ENCODE measurements around the gene TMEM220.

The TMEM220 gene

DNA sequence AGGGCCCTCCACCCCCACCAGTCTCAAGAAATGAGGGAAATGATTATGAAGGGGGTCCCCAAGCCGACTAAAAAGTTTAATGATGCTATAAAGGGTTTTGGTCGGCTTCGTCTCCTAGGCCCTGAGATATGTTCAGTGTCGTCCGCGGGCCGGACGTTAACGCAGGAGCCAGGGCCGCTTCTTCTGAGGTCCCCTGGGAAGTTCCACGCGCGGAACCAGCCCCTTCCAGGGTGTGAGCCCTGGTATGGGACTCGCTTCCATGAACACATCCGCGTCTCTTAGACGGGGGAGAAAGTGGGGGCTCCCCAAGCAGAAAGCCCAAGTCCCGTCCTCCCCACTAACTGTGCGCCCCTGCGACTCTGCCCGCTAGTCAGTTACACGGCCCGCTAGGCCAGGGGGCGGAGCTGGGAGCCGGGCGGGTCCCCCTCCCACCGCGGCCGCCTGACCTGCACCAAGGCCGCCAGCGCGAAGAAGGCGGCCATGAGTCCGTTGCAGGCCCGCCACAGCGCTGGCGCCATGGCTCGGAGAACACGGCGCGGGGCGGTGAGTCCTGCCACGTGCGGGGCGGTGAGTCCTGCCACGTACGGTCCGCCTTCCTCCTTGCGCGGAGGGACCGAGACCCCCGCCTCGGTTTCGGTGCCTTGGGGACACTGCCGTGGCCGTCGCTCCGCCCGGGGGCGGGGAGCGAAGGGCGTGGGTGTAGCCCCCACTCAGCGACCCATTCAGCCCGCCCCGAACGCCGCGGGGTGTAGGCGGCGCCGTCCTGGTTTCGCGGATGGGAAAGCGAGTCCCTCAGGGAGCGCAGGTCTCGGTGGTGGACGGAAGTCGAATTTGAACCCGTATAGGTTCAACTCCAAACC is at the start of gene TMEM220:
TSS of gene TMEM220 (minus strand) at position 690 of the 860 bp plus-strand sequence. CDS start at position 518, 172 bp downstream.
- DNase-seq = no peak

DNA sequence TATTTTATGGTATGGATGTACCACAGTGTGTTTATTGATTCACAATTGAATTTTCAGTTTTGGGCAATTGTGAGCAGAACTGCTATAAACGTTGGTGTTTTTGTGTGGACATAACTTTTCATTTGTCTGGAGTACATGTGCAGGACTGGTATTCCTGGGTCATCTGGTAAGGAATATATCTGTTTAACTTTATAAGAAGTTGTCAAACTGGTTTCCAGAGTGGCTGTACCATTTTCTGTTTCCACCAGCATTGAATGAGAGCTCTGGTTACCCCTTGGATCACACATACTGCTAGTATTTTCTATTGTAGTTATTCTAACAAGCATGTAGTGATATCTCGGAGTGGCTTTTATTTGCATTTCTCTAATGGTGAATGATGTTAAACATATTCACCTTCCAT is 49.8 kb upstream of the TMEM220 start:
- no peak for DNase-seq

DNA sequence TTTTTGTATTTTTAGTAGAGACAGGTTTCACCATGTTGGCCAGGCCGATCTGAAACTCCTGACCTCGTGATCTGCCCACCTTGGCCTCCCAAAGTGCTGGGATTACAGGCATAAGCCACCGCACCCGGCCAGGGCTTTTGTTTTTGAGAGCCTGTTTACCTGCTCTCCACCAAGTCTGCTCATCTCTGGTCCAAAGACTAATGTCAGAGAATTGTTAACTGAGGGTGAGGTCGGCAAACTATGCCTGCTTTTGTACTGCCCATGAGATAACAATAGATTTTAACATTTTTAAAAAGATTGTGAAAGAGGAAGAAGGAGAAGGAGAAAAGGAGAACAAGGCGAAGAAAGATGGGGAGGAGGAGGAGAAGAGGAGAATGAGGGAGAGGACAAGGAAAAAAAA is 48.1 kb upstream of the TMEM220 start:
- DNase-seq = no peak

DNA sequence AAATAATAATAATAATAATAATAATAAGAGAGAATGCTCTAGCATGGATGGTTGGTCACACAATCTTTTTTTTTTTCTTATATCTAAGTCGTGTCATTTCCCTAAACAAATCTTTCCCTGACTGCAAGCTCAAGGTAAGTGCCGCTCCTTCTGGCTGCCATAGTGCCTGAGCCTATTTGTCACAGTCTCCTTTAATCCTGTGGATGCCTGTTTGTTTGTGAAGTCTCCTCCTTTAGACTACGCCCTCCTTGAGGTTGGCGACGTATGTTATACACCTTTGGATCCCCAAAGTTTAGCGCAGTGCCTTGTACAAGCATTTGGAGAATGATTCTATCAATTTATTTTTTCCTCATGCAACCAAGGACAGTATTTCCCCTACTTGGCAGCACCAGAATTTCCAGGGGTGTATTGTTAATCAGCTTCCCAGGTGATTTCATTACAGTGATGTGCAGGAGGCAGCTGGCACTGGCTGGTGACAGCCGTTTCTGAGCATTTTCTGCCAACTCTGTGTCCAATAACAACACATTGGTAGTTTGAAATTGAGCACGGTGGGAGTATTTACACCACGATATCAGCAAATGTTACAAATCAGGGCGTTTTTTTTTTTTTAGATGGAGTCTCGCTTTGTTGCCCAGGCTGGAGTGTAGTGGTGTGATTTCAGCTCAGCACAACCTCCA is 47.4 kb upstream of the TMEM220 start:
- DNase-seq = no peak

DNA sequence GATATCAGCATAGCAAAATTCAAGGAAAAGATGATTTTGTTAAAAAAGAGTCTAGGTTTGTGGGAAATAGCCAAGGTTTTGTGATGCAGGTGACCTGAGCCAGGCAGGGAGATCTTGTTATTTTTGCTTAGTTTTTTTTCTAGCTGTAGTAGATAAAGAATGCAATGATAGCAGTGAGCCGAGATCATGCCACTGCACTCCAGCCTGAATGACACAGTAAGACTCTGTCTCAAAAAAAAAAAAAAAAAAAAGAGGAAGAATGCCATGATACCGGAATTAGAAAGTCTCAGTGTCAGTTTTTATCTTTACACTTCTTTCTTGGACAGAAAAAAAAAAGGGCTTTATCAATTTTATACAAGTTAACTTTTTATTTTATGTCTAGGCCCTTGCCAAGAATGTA is 46.6 kb upstream of the TMEM220 start:
- DNase-seq = no peak

DNA sequence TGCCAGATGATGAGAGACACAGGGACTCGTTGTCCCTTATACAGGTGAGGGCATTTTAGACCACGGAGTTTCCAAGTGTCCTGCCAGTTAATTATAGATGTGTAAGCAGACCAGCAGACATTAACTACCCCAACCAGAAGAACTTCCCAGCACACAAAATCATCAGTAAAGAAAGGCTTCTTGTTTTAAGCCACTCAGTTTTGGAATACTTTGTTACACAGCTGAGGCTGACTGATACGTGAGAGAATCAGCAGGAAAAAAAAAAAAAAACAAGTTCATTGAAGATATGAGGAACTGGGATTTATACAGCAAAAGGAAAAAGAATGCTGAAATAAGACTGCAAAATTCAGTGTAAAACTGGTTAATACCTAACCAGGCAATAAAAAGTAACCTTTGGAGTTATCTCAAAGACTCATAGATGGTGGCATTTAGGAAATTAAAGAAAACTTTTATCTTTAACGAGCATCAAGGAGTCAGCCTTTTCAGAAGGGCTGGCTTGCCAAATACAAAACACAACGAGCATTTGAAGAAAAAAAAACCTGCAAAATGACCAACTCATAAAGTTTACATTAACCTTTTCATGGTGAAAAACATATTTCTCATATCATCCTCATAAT is 46.0 kb upstream of the TMEM220 start:
- no peak for DNase-seq

DNA sequence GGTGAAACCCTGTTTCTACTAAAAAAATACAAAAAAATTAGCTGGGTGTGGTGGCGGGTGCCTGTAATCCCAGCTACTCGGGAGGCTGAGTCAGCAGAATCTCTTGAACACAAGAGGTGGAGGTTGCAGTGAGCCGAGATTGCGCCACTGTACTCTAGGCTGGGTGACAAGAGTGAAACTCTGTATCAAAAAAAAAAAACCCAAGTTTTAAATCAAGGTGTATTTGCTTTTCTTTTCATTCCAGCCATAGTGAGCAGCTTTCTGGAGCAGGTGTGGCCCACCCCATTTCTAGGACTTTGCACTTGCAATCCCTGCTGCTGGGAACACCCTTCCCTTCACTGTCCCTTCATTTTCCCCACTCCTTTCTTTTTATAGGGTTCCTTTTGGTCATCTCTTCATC is 45.2 kb upstream of the TMEM220 start:
- DNase-seq = no peak

DNA sequence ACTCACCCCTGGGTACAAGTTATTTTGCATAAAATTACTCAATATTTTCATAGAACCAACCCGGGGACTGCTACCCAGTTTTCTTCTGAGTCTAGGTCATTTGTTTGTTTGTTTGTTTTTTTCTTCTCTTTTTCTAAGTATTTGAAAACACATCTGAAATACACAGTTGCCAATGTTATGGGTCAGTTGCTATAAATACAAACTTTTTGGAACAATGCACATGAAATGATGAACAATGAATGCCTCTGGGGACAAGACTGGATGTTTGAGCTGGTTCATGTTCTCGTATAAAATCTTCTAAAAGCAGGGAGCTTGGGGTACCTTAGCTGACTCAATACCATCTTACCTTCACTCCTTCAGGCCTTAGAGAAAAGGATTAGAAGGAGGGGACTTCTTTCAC is 43.6 kb upstream of the TMEM220 start:
- no peak for DNase-seq

DNA sequence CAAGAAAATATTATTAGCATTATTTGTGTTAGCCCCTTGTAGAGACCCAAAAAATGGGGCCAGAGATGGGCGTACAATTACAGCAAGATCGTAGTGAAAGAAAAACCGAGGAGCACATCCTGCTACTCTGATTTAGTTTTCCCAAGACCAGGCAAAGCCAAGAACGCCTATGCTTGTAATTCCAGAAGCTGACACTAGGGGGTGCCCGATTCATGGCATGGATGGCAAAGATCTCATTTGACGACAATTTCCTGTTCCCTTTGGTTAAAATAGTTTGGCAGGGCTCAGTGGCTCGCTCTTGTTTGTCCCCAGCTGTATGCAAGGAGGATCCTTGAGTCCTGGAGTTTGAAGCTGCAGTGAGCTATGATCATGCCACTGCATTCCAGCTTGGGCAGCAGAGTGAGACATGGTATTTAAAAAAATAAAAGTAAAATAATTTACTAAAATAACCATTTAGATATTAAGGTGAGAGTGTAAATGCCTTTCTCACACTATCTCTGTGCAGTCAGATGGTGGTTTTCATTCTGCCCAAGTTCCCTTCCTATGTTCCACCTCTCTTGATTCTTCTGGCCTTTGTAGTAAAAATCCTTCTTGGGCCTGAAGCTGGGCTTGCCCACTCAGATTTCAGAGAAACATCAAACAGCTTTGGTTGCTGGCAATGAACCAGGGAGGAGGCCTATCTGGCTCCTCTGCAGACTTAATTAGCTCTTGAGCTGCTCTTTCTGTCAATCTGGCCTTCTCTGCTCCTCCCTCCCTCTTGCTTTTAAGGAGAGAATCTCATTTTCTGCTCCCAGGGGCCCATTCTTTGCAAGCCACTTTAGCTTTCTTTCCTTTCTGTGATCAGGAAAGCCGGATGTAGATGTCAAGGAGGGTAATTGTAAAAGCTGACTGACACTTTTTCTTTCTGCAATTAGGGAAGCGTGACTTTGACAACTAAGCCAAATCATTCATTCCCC is 42.9 kb upstream of the TMEM220 start:
- no peak for DNase-seq

DNA sequence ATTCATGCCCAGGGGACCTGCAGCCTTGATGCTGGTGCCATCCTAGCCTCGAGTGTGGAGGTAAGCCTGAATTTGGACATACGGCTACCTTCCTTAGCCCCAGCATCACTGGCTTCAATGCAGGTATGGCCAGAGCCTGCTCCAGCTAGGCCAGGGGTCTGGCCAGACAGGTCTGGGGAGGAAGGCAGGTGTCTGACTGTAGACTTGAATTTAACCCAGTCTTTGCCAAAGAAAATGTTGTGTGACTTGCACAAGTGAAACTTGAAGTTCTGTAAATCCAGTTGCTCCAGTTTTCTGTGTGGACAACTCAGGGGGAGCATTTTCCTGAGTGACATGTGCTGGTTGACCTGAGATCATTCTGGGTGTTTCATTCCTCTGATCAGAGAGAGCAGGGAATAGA is 41.3 kb upstream of the TMEM220 start:
- no peak for DNase-seq

DNA sequence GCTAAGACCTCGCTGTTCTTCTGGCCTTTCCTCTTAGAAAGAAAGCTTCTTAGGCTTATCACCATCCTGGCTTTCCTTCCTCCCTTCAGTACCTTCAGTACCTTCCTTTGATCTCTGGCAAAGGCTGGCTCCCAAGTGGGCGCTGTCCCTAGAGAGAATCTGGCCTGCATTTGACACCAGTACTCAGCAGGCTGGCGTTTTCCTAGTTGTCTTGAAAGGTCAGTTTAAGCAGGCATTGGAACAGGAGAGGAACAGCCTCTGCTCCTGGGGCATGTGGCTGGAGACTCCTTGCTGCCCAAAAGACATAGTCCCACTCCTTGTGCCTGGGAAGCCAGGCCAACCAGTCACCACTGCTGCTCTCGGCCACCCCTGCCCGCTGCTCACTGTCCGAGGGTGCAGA is 40.0 kb upstream of the TMEM220 start:
- no peak for DNase-seq

DNA sequence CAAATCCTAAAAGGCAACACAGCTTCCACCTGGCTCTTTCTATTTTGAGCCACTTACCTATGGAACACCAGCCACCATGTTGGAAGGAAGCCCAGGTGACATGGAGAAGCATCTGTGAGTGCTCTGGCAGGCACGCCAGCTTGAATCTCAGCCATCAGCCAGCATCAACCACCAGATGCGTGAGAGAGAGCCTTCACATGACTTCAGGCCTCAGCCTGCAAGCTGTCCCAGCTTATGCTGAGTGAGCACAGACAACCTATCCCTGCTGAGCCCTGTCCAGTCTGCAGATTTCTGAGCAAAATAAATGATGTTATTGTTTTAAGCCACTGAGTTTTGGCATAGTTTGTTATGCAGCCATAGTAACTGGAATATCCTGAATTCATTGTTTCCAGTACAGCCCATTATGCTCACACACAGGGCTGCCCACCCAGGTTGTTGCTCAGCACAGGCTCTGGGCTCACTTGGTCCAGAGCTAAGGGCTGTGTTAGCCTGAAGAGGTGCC is 39.0 kb upstream of the TMEM220 start:
- no peak for DNase-seq

DNA sequence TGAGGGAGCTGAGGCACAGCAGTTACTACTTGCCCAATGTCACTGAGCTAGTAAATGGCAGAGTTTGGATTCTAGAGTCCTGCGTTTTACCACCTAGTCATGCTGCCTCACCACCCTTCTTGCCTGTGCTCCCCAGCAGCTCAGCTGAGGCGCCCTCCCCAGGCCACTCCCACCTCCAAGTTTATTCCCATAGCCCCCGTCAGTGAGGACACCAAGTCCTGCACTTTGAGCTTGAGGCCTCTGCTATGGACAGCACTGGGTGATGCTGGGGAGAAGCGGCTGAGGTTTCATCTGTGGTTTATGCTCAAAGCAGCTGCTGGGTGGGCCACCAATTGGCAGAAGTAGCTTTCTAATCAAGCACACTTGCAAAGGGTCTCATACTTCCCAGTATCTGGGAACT is 37.4 kb upstream of the TMEM220 start:
- no peak for DNase-seq

DNA sequence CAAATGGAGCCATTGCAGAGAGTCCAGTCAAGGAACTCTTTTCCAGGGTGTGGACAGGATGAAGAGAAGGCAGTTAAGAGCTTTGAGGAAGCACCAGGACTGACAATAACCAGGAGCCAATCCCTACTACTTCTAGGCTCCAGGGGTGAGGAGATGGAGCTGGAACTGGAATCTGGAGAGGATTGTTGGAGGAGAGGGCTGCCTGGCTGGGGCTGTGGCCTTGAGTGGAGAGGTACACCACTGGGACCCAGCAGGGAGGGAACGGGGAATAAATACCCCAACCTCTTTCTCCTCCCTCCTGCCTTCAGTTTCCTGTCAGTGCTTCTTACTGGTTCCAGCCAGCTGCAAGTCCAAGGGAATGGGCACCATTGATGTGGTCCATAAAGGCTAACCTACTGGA is 32.2 kb upstream of the TMEM220 start:
- no peak for DNase-seq

DNA sequence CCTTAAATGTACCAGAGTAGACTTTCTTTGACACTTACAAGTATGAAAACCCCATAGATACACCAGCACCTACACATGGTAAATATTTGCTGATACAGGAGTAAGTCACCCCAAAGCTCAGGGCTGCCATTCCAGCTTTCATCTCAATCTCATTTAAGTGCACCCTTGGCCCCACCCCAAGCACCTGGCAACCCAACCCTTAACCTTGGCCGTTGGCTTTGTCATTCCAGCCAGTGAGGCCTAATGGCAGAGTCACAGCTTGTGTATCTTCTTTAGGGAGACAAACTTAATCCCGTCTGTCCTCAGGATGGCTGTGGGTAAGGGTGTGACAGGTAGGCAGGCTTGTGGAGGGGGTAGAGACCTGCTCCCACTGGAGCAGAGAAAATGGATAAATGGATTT is 31.5 kb upstream of the TMEM220 start:
- no peak for DNase-seq

DNA sequence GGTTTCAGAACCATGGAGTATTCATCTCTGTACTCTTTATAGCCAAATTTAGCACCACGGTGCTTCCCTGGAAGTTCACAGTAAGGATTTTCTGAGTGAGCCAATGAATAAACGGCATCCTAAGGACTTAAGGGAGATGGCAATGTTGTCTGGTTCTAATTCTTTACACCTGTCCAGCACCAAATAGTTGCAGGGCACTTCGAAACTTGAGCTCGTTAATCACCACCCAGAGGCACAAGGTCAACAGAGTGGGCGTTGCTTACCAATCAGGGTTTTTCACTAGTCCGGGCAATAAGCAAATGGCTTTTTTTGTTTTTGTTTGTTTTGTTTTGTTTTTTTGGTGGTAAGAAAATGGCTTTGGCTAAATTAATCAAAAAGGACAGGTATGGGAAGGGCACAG is 28.2 kb upstream of the TMEM220 start:
- no peak for DNase-seq

DNA sequence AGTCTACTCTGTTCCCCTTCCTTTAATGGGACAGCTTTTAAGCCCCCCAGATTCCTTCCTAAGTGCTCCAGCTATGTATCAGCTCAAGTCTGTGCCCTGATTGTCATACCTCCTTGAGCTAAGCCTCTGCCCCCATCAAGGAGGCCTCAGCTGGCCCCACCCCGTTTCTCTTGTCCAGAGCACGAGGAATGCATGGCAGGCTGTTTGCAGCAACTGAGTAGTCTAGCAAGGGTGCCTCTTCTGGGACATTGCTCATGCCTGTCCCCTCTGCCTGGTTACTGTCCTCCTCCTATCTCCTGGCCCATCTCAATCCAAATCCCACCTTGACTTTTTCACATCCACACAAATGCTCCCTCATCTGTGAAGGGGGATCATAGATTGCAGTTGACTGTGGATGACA is 27.8 kb upstream of the TMEM220 start:
- DNase-seq = no peak

DNA sequence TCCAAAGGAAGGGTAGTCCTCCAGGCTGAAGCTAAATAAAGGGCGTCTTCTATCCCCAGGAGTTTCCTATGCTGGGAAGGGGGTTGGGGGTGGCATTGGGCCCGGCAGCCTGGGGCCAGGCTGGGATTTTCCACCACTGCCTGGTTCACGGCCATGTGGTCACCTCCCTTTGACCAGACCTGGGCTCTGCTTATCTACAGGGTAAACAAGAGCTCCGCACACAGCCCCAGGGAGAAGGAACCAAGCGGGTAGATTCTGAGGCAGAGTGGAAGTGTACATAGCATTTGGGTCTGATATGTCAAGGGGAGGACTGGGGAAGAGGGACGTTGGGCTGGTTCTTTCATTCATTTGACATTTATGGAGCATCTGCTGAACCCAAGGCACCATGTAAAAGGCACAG is 27.2 kb upstream of the TMEM220 start:
- no peak for DNase-seq

DNA sequence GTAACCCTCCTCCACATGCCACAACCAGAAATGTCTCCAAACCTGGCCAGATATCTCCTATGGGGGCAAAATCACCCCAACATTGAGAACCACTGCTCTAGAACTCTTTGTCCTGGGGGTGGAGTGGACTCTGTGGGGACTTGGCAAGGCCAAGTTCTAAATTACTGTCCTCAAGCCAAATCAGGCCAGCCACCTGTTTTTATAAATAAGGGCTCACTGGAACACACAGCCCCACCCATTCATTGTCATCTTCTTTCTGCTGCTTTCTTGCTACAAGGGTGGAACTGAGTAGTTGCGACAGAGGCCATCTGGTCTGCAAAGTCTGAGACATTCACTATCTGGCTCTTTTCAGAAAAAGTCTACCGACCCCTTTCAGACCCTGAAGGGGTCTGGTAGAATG is 26.8 kb upstream of the TMEM220 start:
- no peak for DNase-seq

DNA sequence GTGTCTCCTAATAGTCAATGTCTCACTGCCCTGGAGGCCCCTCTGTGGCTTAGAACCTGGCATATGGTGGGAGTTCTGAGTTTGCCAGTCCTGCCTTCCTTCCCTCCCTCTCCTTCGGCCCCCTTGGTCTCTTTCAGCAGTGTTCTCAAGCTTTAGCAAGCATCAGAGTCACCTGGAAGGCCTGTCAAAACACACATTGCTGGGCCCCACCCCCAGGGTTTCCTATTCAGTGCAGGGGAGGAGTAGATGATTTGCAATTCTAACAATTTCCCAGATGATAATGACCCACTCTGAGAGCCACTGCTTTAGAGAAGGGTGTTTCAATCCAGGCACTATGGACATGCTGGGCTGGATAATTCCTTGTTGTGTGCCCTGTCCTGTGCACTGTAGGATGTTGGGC is 26.4 kb upstream of the TMEM220 start:
- DNase-seq = no peak

DNA sequence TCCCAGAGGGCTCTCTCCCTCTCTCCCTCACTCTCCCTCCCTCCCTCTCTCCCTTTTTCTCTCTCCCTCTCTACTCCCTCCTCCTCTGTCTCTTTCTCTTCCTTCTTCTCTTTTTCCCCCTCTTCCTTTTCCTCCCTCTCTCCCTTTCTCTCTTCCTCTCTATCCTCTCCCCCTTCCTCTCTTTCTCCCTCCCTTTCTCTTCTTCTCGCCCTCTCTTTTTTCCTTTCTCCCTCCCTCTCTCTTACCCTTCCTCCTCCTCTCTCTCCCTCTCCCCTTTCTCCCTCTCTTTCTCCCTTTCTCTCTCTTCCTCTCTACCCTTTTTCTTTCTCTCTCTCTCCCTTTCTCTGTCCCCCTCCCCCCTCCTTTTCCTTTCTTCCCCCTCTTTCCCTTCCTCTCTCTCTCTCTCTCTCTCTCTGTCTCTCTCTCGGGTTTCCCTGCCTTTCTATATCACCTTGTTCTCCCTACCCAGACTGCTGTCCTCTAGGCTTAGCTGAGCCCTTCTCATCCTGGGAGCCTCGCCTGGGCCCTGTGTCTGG is 25.8 kb upstream of the TMEM220 start:
- no peak for DNase-seq

DNA sequence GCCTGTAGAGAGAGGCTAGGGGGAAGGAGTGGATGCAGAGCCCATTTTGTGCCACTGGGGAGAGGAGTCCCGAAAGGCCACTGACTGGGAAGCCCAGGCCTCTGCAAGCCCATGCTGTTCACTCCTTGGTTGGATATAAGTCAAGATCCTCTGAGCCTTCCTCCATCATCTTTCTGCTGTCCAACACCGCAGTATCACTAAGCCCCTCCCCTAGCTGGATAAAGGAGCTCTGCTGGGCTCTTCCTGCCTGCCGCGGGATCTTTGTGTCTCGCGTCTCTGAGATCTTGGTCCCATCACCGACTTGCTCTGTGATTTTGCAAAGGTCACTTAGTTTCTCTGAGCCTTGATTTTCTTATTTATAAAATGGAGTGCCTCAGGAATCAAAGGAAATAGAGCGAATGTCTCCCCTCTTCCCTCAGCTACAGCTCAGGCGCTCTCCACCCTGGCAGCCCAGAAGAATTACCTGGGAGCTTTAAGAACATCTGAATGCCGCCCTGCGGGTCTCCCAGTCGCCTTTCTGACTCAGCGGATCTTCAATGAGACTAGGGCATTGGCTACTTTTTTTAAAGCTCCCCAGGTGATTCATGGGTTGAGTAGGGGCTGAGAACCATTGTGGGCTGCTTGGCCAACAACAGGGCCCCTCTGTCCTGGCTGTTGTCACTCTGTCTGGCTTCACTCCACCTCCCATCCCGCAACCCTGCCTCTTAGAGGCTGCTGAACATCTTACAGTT is 25.2 kb upstream of the TMEM220 start:
- no peak for DNase-seq
